Ishikawa (cell line): ENCODE data around the gene FER.

ENCODE experiments used
- CEBPB ChIP-seq: IDR thresholded peaks from 2 replicates; pipeline ENCODE4 v1.6.1; 2012
- EP300 ChIP-seq: IDR thresholded peaks from 2 replicates; pipeline ENCODE4 v1.6.1; 2012; ENCODE audit warnings: borderline replicate concordance
- FOXM1 ChIP-seq: IDR thresholded peaks from 2 replicates; pipeline ENCODE4 v1.6.1; 2012; ENCODE audit warnings: low read depth, borderline replicate concordance
- MAX ChIP-seq: IDR thresholded peaks from 2 replicates; pipeline ENCODE4 v1.6.1; 2012
- NFIC ChIP-seq: IDR thresholded peaks from 2 replicates; pipeline ENCODE4 v1.6.1; 2012
- RAD21 ChIP-seq: IDR thresholded peaks from 2 replicates; pipeline ENCODE4 v1.6.1; 2012; ENCODE audit warnings: low read depth
- REST ChIP-seq: IDR thresholded peaks from 2 replicates; pipeline ENCODE4 v1.6.1; 2012; ENCODE audit warnings: low read depth, mild to moderate bottlenecking
- TAF1 ChIP-seq: IDR thresholded peaks from 2 replicates; pipeline ENCODE4 v1.6.1; 2012; ENCODE audit warnings: low read depth, mild to moderate bottlenecking
- TCF12 ChIP-seq: IDR thresholded peaks from 2 replicates; pipeline ENCODE4 v1.6.1; 2012; ENCODE audit warnings: low read depth
- ZBTB7A ChIP-seq: IDR thresholded peaks from 2 replicates; pipeline ENCODE4 v1.6.1; 2012; ENCODE audit warnings: low read depth

DNA sequence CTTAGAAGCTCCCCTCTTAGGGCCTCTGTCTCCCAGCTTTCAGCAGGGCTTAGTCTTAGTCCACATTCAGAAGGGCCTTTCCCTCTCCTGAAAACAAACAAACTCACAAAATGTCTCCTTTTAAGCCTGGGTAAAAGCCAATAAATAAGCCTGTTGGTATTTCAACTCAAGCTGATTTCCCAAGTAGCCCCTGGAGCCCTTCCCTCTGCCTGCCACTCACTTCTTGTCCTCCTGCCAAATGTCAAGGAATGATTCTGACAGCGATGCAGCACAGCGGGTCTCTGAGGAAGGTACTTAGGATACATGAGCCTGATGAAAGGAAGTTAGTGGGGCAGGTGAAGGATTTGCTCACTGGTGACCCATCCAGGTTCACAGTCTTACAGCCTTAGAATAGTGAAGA lies 451.6 kb downstream of the FER start:
- TF ChIP-seq EP300 (no peak), TAF1 (no peak), REST (no peak), ZBTB7A (no peak), FOXM1 (no peak), RAD21 (no peak), NFIC (no peak), MAX (no peak), CEBPB (no peak), TCF12 (no peak)
